IMR-90 (cell line): ENCODE results near the gene HNRNPC.

ENCODE experiments used
- BHLHE40 ChIP-seq: fragments of 150-350 bp; IDR thresholded peaks from 2 replicates; pipeline ENCODE4 v1.6.1; 2016; ENCODE audit warnings: mild to moderate bottlenecking, low read depth, low read length
- CEBPB ChIP-seq: IDR thresholded peaks from 2 replicates; pipeline ENCODE4 v1.6.1; 2012; ENCODE audit warnings: low read depth, low read length, improper control_type of control experiment
- CHD1 ChIP-seq: IDR thresholded peaks from 2 replicates; pipeline ENCODE4 v1.6.1; 2012; ENCODE audit warnings: low read depth, low read length, improper control_type of control experiment
- CTCF ChIP-seq: conservative IDR thresholded peaks from 2 replicates; pipeline ENCODE4 v1.5.1; 2012; ENCODE audit warnings: mild to moderate bottlenecking, low read depth, low read length, improper control_type of control experiment
- FOS ChIP-seq: fragments of 150-350 bp; IDR thresholded peaks from 2 replicates; pipeline ENCODE4 v1.6.1; 2016; ENCODE audit warnings: low read depth, low read length
- MAFK ChIP-seq: IDR thresholded peaks from 2 replicates; pipeline ENCODE4 v1.6.1; 2012; ENCODE audit warnings: low read depth, low read length, improper control_type of control experiment
- MXI1 ChIP-seq: IDR thresholded peaks from 2 replicates; pipeline ENCODE4 v1.6.1; 2012; ENCODE audit warnings: low read depth, mild to moderate bottlenecking, low read length, moderate library complexity, borderline replicate concordance
- POLR2A ChIP-seq: IDR thresholded peaks from 2 replicates; pipeline ENCODE4 v1.6.1; 2012; ENCODE audit warnings: mild to moderate bottlenecking, low read depth, low read length
- RAD21 ChIP-seq: IDR thresholded peaks from 2 replicates; pipeline ENCODE4 v1.6.1; 2012; ENCODE audit warnings: low read length, improper control_type of control experiment
- RCOR1 ChIP-seq: IDR thresholded peaks from 2 replicates; pipeline ENCODE4 v1.6.1; 2012; ENCODE audit warnings: mild to moderate bottlenecking, low read length, improper control_type of control experiment; ENCODE audit not compliant: insufficient replicate concordance
- RFX5 ChIP-seq: IDR thresholded peaks from 2 replicates; pipeline ENCODE4 v1.8.0; 2012; ENCODE audit warnings: low read depth, mild to moderate bottlenecking, low read length, moderate library complexity
- SMC3 ChIP-seq: fragments of 150-350 bp; IDR thresholded peaks from 2 replicates; pipeline ENCODE4 v1.6.1; 2016; ENCODE audit warnings: low read depth, mild to moderate bottlenecking, antibody characterized with exemption, low read length, moderate library complexity
- TF ChIP-seq, protein P1 (sequence below): fragments of 150-350 bp; IDR thresholded peaks from 2 replicates; pipeline ENCODE4 v1.6.1; 2016; ENCODE audit warnings: low read depth, mild to moderate bottlenecking, low read length, moderate library complexity, borderline replicate concordance

DNA sequence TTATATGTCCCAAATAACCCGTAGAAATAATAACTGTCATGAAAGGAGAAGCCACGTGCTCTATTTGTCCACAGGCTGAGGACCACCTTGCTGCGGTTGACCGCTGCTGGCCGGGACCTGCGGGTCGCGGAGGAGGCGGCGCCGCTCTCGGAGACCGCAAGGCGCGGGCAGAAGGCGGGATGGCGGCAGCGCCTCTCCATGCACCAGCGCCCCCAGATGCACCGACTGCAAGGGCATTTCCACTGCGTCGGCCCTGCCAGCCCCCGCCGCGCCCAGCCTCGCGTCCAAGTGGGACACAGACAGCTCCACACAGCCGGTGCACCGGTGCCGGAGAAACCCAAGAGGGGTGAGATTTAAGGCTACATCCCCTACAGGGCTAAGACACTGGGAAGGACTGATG is 31.6 kb upstream of the HNRNPC start:
- no peak for TF ChIP-seq POLR2A
- TF ChIP-seq CTCF, result no peak
- TF ChIP-seq CHD1, result no peak
- TF ChIP-seq BHLHE40, result no peak
- no peak for TF ChIP-seq FOS
- no peak for TF ChIP-seq MAFK
- TF ChIP-seq RAD21, result no peak
- no peak for TF ChIP-seq RCOR1
- no peak for TF ChIP-seq SMC3
- no peak for TF ChIP-seq CEBPB
- TF ChIP-seq RFX5, result no peak
- TF ChIP-seq, protein P1, sequence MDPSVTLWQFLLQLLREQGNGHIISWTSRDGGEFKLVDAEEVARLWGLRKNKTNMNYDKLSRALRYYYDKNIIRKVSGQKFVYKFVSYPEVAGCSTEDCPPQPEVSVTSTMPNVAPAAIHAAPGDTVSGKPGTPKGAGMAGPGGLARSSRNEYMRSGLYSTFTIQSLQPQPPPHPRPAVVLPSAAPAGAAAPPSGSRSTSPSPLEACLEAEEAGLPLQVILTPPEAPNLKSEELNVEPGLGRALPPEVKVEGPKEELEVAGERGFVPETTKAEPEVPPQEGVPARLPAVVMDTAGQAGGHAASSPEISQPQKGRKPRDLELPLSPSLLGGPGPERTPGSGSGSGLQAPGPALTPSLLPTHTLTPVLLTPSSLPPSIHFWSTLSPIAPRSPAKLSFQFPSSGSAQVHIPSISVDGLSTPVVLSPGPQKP, result no peak
- TF ChIP-seq MXI1, result no peak
